ENCODE measurements around the gene WWOX. TPM values are rescaled to one million over a fixed set of nuclear protein-coding genes. Genes with fewer than 3 reads are reported as not detected.

Gene WWOX
- total RNA-seq, 1 experiment from 2014 or later, result 28.3 TPM

DNA sequence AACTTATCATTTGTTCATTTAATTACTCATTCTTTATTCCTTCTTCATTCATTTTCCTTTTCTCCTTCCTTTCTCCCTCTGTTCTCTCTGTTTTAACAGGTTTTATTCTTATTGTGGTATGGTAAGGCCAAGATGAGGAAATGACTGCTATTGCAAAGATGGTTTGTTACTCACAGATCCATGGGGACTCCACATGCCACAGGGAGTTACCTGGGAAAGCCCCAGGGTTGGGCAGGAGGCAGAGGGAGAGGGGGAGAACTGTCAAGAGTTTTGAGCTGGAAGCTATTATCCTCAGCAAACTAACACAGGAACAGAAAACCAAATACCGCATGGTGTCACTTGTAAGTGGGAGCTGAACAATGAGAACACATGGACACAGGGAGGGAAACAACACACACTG lies 453.3 kb downstream of the WWOX start:
- no peak overlapping the region for H2AFZ ChIP-seq (ENCODE audit: low read length)
- no peaks in the 10 kb centered on the region for H3K9me3 ChIP-seq (ENCODE audit: low read length)
- TF ChIP-seq CTCF (conservative IDR thresholded peaks at IDR 0.05; ENCODE audit: low read depth, low read length) (no peak), EZH2 (IDR thresholded peaks at IDR 0.05; ENCODE audit: low read length, unreplicated experiment) (no peak), EZH2phosphoT487 (IDR thresholded peaks at IDR 0.05; ENCODE audit: borderline replicate concordance, low read length) (no peak)
- H3K4me3 ChIP-seq (ENCODE audit: low read length), result no peak overlapping the region
- H3K79me2 ChIP-seq (ENCODE audit: low read length), result no peaks in the 10 kb centered on the region
- no peaks in the 10 kb centered on the region for H3K9me2 ChIP-seq (replicated peaks; ENCODE audit: low read length)
- DNase-seq (no peak), ATAC-seq (no peak)
- H3K9ac ChIP-seq (ENCODE audit: low read length), result no peak overlapping the region
- POLR2A ChIA-PET (ENCODE audit: unreplicated experiment), result no interaction called here
- H3K36me3 ChIP-seq (ENCODE audit: low read depth, low read length), result no peaks in the 10 kb centered on the region
- intact Hi-C loops (cut with micrococcal nuclease), result no loop called here
- no peaks in the 10 kb centered on the region for H3F3A ChIP-seq (ENCODE audit: low read length, unreplicated experiment)
- H3K4me2 ChIP-seq (ENCODE audit: low read length), result no peak overlapping the region
- H4K20me1 ChIP-seq (ENCODE audit: low read length), result no peaks in the 10 kb centered on the region
- H3K27me3 ChIP-seq (ENCODE audit: low read length), result no peaks in the 10 kb centered on the region
- CTCF ChIA-PET, result no interaction called here
- no peaks in the 10 kb centered on the region for H3K4me1 ChIP-seq (ENCODE audit: insufficient read depth, low read length)
- BruUV-seq (replicated peaks), result no TSS peak
- H3K27ac ChIP-seq (ENCODE audit: low read length), result no peak overlapping the region

GRCh38 chr16:78553268-78554039 lies 454.0 kb downstream of the WWOX start:
- ChIA-PET POLR2A (ENCODE audit: unreplicated experiment) (no interaction called here), CTCF (no interaction called here)
- intact Hi-C loops (cut with micrococcal nuclease), result no loop called here
- Histone ChIP-seq H3K4me3 (ENCODE audit: low read length) (no peak overlapping the region), H3K9ac (ENCODE audit: low read length) (no peak overlapping the region), H3K27me3 (ENCODE audit: low read length) (no peaks in the 10 kb centered on the region), H2AFZ (ENCODE audit: low read length) (no peak overlapping the region), H3K9me2 (replicated peaks; ENCODE audit: low read length) (no peaks in the 10 kb centered on the region), H3K4me1 (ENCODE audit: insufficient read depth, low read length) (no peaks in the 10 kb centered on the region), H3K27ac (ENCODE audit: low read length) (no peak overlapping the region), H4K20me1 (ENCODE audit: low read length) (no peaks in the 10 kb centered on the region), H3K79me2 (ENCODE audit: low read length) (no peaks in the 10 kb centered on the region), H3K36me3 (ENCODE audit: low read depth, low read length) (no peaks in the 10 kb centered on the region), H3F3A (ENCODE audit: low read length, unreplicated experiment) (no peaks in the 10 kb centered on the region), H3K4me2 (ENCODE audit: low read length) (no peak overlapping the region), H3K9me3 (ENCODE audit: low read length) (no peaks in the 10 kb centered on the region)
- TF ChIP-seq CTCF (conservative IDR thresholded peaks at IDR 0.05; ENCODE audit: low read depth, low read length), result no peak
- no peak for TF ChIP-seq EZH2 (IDR thresholded peaks at IDR 0.05; ENCODE audit: low read length, unreplicated experiment)
- no peak for TF ChIP-seq EZH2phosphoT487 (IDR thresholded peaks at IDR 0.05; ENCODE audit: borderline replicate concordance, low read length)
- no TSS peak for BruUV-seq (replicated peaks)
- no peak for DNase-seq
- no peak for ATAC-seq

GRCh38 chr16:78556421-78556820 lies 457.0 kb downstream of the WWOX start:
- Histone ChIP-seq H3K9me3 (ENCODE audit: low read length) (no peaks in the 10 kb centered on the region), H3K79me2 (ENCODE audit: low read length) (no peaks in the 10 kb centered on the region), H3K27me3 (ENCODE audit: low read length) (no peaks in the 10 kb centered on the region), H4K20me1 (ENCODE audit: low read length) (no peaks in the 10 kb centered on the region), H3F3A (ENCODE audit: low read length, unreplicated experiment) (no peaks in the 10 kb centered on the region), H3K4me3 (ENCODE audit: low read length) (no peak overlapping the region), H3K4me2 (ENCODE audit: low read length) (no peak overlapping the region), H3K9ac (ENCODE audit: low read length) (no peak overlapping the region), H2AFZ (ENCODE audit: low read length) (no peak overlapping the region), H3K4me1 (ENCODE audit: insufficient read depth, low read length) (no peaks in the 10 kb centered on the region), H3K27ac (ENCODE audit: low read length) (no peak overlapping the region), H3K36me3 (ENCODE audit: low read depth, low read length) (no peaks in the 10 kb centered on the region), H3K9me2 (replicated peaks; ENCODE audit: low read length) (no peaks in the 10 kb centered on the region)
- ChIA-PET CTCF (no interaction called here), POLR2A (ENCODE audit: unreplicated experiment) (no interaction called here)
- ATAC-seq (no peak), DNase-seq (no peak)
- intact Hi-C loops (cut with micrococcal nuclease), result no loop called here
- TF ChIP-seq EZH2 (IDR thresholded peaks at IDR 0.05; ENCODE audit: low read length, unreplicated experiment) (no peak), EZH2phosphoT487 (IDR thresholded peaks at IDR 0.05; ENCODE audit: borderline replicate concordance, low read length) (no peak), CTCF (conservative IDR thresholded peaks at IDR 0.05; ENCODE audit: low read depth, low read length) (no peak)
- BruUV-seq (replicated peaks), result no TSS peak
